ENCODE measurements around the gene MGAT3.

The MGAT3 gene

GRCh38 chr22:39450258-39450955 is 6.4 kb upstream of the MGAT3 start:
- Histone ChIP-seq H3K9ac (ENCODE audit: insufficient read length, low read depth) (no peak overlapping the region), H3K27me3 (ENCODE audit: insufficient read depth, insufficient read length) (no peaks in the 10 kb centered on the region), H3K4me1 (ENCODE audit: insufficient read depth, insufficient read length) (peaks cover 20% of the 10 kb centered on the region), H3K4me3 (ENCODE audit: insufficient read length, low read depth) (no peak overlapping the region), H3K9me3 (ENCODE audit: insufficient read depth, low read length) (no peaks in the 10 kb centered on the region), H3K36me3 (ENCODE audit: insufficient read depth, insufficient read length, low read length) (no peaks in the 10 kb centered on the region)
- no peak for TF ChIP-seq YY1 (IDR thresholded peaks at IDR 0.05; ENCODE audit: insufficient read depth, insufficient read length)
- no peak for TF ChIP-seq ZNF274 (IDR thresholded peaks at IDR 0.05; ENCODE audit: low read depth, low read length)
- TF ChIP-seq SUZ12 (IDR thresholded peaks at IDR 0.05; ENCODE audit: extremely low read depth, insufficient read depth, insufficient read length), result no peak
- DNase-seq (ENCODE audit: low read depth, low spot score), result no peak

GRCh38 chr22:39452740-39453040 is 4.1 kb upstream of the MGAT3 start:
- H3K27me3 ChIP-seq (ENCODE audit: insufficient read depth, insufficient read length), result no peaks in the 10 kb centered on the region
- no peaks in the 10 kb centered on the region for H3K36me3 ChIP-seq (ENCODE audit: insufficient read depth, insufficient read length, low read length)
- peak overlapping the region; percentile 42 for H3K9ac ChIP-seq (ENCODE audit: insufficient read length, low read depth)
- H3K4me1 ChIP-seq (ENCODE audit: insufficient read depth, insufficient read length), result peaks cover 20% of the 10 kb centered on the region
- no peaks in the 10 kb centered on the region for H3K9me3 ChIP-seq (ENCODE audit: insufficient read depth, low read length)
- DNase-seq (ENCODE audit: low read depth, low spot score), result no peak
- H3K4me3 ChIP-seq (ENCODE audit: insufficient read length, low read depth), result no peak overlapping the region
- TF ChIP-seq SUZ12 (IDR thresholded peaks at IDR 0.05; ENCODE audit: extremely low read depth, insufficient read depth, insufficient read length) (no peak), YY1 (IDR thresholded peaks at IDR 0.05; ENCODE audit: insufficient read depth, insufficient read length) (no peak), ZNF274 (IDR thresholded peaks at IDR 0.05; ENCODE audit: low read depth, low read length) (no peak)

- H3K4me3 ChIP-seq (ENCODE audit: insufficient read length, low read depth), result no peak overlapping the region
- H3K4me1 ChIP-seq (ENCODE audit: insufficient read depth, insufficient read length), result peaks cover 20% of the 10 kb centered on the region
- TF ChIP-seq SUZ12 (IDR thresholded peaks at IDR 0.05; ENCODE audit: extremely low read depth, insufficient read depth, insufficient read length), result no peak
- TF ChIP-seq ZNF274 (IDR thresholded peaks at IDR 0.05; ENCODE audit: low read depth, low read length), result no peak
- no peak for TF ChIP-seq YY1 (IDR thresholded peaks at IDR 0.05; ENCODE audit: insufficient read depth, insufficient read length)
- H3K9me3 ChIP-seq (ENCODE audit: insufficient read depth, low read length), result no peaks in the 10 kb centered on the region
- DNase-seq (ENCODE audit: low read depth, low spot score), result no peak
- H3K9ac ChIP-seq (ENCODE audit: insufficient read length, low read depth), result peak overlapping the region; percentile 56
- no peaks in the 10 kb centered on the region for H3K36me3 ChIP-seq (ENCODE audit: insufficient read depth, insufficient read length, low read length)
- H3K27me3 ChIP-seq (ENCODE audit: insufficient read depth, insufficient read length), result peaks cover 5% of the 10 kb centered on the region
Measured at GRCh38 chr22:39453765-39454378, 2.9 kb upstream of the MGAT3 start.

- Histone ChIP-seq H3K9ac (ENCODE audit: insufficient read length, low read depth) (peak overlapping the region; percentile 56), H3K4me1 (ENCODE audit: insufficient read depth, insufficient read length) (peaks cover 20% of the 10 kb centered on the region), H3K27me3 (ENCODE audit: insufficient read depth, insufficient read length) (peaks cover 5% of the 10 kb centered on the region), H3K9me3 (ENCODE audit: insufficient read depth, low read length) (no peaks in the 10 kb centered on the region), H3K36me3 (ENCODE audit: insufficient read depth, insufficient read length, low read length) (no peaks in the 10 kb centered on the region), H3K4me3 (ENCODE audit: insufficient read length, low read depth) (no peak overlapping the region)
- no peak for DNase-seq (ENCODE audit: low read depth, low spot score)
- TF ChIP-seq SUZ12 (IDR thresholded peaks at IDR 0.05; ENCODE audit: extremely low read depth, insufficient read depth, insufficient read length) (no peak), ZNF274 (IDR thresholded peaks at IDR 0.05; ENCODE audit: low read depth, low read length) (no peak), YY1 (IDR thresholded peaks at IDR 0.05; ENCODE audit: insufficient read depth, insufficient read length) (no peak)
Measured at GRCh38 chr22:39454385-39454871, 2.4 kb upstream of the MGAT3 start.

GRCh38 chr22:39457198-39457555 is 365 bp downstream of the MGAT3 start:
- no peaks in the 10 kb centered on the region for H3K9me3 ChIP-seq (ENCODE audit: insufficient read depth, low read length)
- peak overlapping the region; percentile 36 for H3K4me3 ChIP-seq (ENCODE audit: insufficient read length, low read depth)
- H3K27me3 ChIP-seq (ENCODE audit: insufficient read depth, insufficient read length), result peaks cover 5% of the 10 kb centered on the region
- no peak for DNase-seq (ENCODE audit: low read depth, low spot score)
- H3K4me1 ChIP-seq (ENCODE audit: insufficient read depth, insufficient read length), result peaks cover 20% of the 10 kb centered on the region
- TF ChIP-seq ZNF274 (IDR thresholded peaks at IDR 0.05; ENCODE audit: low read depth, low read length) (no peak), YY1 (IDR thresholded peaks at IDR 0.05; ENCODE audit: insufficient read depth, insufficient read length) (no peak), SUZ12 (IDR thresholded peaks at IDR 0.05; ENCODE audit: extremely low read depth, insufficient read depth, insufficient read length) (no peak)
- no peak overlapping the region for H3K9ac ChIP-seq (ENCODE audit: insufficient read length, low read depth)
- no peaks in the 10 kb centered on the region for H3K36me3 ChIP-seq (ENCODE audit: insufficient read depth, insufficient read length, low read length)

- Histone ChIP-seq H3K4me1 (ENCODE audit: insufficient read depth, insufficient read length) (peaks cover 18% of the 10 kb centered on the region), H3K4me3 (ENCODE audit: insufficient read length, low read depth) (peak overlapping the region; percentile 36), H3K9ac (ENCODE audit: insufficient read length, low read depth) (peak overlapping the region; percentile 80), H3K36me3 (ENCODE audit: insufficient read depth, insufficient read length, low read length) (no peaks in the 10 kb centered on the region), H3K27me3 (ENCODE audit: insufficient read depth, insufficient read length) (peaks cover 5% of the 10 kb centered on the region), H3K9me3 (ENCODE audit: insufficient read depth, low read length) (no peaks in the 10 kb centered on the region)
- TF ChIP-seq YY1 (IDR thresholded peaks at IDR 0.05; ENCODE audit: insufficient read depth, insufficient read length), result no peak
- DNase-seq (ENCODE audit: low read depth, low spot score), result no peak
Measured at GRCh38 chr22:39457556-39458443, 988 bp downstream of the MGAT3 start.

All from NT2/D1 (cell line).